Measurements from ENCODE around the gene SCNN1A.
A peak's percentile ranks its signal among the peaks of the same experiment; 100 is the strongest.
"Not testable (repeated sequence)": the region's sequence is repeated elsewhere in the genome, so short reads cannot be mapped to it uniquely, and the experiment has no call there.

The SCNN1A gene

DNA sequence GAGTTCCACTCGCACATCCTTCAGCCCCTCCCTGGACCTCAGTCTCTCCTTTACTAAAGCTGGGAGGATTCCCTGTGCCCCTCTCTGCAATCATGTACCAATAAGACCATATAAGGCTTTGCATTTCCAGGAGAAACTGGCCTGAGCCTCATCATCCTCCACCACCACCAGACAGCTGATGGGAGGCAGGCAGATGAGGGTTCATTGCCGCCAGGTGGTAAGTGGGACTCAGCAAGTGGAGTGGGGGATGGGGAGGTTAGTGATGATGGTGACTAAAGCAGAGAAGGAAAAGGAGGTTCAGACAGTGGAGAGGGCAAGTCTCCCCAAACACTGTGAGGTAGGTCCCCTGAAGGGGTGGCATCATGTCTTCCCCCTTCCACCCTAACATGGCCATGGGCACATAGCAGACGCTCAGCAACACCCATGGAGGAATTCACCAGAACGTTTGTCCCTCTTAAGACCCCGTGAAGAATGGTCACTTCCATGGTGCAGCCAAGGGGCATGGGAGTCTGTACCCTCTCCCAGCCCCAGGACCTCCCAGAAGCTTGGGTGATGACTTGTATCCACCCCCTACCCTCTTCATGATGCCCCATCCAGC lies 29.0 kb downstream of the SCNN1A start:
- no peak for DNase-seq

DNA sequence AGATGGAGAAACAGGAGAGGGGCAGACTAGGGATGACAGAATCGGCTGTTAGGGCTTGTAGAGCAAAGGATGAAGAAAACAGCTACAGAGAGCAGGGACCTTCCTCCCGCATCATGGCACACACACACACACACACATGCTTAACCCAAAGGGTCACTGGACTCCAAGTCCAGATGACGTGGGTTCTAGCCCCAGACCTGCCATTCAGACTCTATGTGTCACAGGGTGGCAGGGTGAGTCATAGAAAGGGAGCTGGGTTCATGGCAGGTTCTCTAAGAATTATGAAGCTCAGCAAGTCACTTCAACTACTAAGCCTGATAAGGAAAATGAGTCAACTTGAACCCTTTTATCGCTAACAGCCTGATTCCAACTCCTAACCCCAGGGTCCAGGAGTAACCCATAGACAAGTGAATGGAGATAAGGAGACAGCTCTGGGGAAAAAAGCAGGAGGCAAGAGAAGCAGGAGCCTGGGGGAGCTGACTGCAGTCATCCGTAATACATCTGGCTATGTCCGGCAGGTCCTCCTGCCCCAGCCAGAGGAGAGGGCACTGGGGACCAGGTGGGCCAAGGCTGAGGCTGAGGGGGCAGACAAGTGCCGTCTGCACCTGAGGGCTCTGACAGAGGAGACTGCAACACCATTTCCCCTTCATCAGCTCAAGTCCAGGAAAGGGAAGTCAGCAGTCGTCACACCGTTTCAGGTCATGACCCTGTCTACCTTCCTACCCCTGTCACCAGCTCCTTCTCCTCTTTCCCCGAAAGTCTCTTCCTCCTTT lies 29.9 kb downstream of the SCNN1A start:
- no peak for DNase-seq

DNA sequence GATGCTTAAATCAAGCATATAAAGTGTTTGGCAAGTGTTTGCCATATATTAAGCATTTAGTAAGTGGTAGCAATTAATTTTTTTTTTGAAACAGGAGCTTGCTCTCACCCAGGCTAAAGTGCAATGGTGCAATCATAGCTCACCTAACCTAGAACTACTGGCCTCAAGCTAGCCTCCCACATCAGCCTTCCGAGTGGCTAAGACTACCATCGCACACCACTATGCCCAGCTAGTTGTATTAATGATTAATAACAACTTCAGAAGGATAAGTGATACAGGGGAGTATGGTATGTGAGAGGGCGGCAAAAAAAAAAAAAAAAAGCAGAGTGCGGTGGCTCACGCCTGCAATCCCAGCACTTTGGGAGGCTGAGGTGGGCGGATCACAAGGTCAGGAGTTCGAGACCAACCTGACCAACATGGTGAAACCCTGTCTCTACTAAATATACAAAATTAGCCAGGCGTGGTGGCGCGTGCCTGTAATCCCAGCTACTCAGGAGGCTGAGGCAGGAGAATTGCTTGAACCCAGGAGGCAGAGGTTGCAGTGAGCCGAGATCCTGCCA lies 31.2 kb downstream of the SCNN1A start:
- DNase-seq: not testable (repeated sequence)

DNA sequence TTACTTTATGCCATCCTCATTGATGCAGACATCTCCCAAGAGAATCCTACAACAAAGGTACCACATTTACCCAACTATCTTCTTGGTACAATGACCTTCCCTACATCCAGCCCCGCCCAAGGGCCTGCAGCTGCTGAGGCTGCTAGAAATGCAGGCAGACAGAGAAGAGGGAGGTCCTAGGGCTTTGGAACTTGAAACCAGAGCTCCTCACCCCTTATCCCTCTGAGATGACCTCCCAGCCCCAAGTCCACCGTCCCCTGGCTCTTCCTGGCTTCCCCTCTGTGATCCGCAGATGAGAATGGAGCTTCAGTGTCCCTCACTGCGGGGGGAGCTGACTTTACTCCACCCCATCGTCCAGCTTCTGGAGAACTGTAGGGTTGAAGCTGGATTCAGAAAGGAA lies 31.8 kb downstream of the SCNN1A start:
- no peak for DNase-seq

DNA sequence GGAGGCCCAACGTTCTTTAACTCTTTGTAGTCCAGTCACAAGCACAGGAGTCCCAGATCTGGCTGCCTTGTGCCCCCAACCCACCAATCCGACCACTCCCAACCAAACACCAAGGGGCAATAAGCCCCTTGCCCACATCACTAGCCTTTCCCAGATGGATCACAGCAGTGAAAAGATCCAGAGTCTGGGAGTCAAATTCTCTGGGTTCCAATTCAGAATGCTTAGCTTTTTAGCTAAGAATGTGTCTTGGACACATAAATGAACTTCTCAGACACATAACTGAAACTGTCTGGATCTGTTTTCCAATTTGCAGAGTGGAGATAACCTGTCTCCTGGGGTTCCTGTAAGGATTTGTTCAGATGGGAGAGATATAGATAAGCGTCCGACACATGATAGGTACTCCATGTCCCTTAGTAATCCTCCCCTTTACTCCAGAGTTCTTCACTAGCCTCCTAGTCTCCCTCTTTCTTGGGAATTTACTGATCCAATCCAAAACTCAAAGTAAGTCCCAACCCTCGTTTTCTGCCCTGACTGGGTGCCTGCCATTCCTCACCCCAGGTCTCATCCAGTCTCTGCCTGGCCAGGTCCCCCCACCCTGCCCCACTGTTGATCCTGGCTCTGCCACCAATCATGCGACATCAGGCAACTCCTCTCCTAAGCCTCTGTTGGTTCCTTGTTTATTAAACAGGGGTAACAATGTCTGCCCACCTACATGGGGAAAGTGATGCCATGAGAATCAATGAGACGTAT lies 33.0 kb downstream of the SCNN1A start:
- no peak for DNase-seq

DNA sequence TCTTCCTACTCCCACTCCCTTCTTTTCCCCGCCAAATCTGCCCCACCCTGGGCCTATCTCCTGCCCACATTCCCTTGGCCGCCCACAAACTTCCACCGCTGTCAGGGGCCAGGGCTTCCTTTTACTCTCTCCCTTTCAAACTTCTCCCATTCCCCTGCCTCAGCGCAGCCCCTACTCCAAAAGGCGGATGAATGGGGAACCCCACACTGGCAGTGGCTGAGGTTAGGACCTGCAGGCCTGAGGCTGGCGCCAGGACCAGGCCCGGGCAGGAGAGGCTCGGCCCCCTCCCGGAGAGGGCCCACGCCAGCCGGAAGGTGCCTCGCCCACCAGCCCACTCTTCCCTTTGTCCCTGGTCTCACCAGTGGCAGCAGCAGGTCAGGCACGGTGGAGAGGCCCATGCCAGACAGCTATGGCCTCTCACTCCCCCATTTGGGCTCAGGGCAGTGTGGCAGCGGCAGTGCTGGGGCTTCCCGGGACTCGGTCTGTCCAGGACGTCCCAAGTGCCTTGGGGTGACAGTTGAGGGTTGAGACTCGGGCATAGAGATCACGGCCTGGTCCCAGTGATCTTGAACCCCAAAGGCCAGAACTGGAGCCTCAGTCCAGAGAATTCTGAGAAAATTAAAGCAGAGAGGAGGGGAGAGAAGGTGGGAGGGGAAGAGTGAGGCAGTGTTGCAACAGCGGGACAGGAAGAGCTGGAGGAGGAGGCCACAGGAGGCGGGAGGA lies 33.8 kb downstream of the SCNN1A start, which contains the start of gene TNFRSF1A:
Gene TNFRSF1A, minus strand, starts transcription at position 660 of the 723 bp plus-strand sequence. Its CDS starts 262 bp downstream, at position 398.
- DNase-seq: no peak

DNA sequence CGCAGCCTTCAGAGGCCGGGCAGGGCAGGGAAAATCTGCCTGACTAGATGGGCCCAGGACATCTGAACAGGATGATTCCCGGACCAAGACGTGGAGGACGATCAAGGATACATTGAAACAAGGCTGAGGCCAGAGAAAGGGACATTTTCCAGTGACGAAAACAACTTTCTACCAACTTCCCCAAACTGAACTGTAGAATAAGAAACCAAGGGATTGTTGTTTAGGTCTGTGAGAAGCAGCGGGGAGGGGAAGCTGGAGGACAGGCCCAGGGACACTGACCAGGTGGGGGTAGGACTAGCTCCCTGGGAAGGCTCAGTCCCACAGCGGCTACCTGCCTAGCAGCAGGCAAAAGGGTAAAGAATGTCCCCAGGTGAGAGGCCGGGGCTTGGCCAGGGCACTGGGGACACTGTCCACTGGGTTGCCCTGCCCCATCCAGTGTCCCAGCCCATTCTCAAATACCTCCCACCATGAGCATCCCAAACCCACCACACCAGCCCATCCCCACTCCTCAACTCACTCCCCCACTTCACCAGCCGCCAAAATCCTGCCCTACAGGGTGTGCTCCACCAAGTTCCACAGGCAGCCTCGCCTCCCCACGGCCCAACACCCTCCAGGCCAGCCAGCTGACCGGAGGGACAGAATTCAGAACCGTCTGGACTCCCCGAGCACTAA lies 34.5 kb downstream of the SCNN1A start:
- DNase-seq: no peak

DNA sequence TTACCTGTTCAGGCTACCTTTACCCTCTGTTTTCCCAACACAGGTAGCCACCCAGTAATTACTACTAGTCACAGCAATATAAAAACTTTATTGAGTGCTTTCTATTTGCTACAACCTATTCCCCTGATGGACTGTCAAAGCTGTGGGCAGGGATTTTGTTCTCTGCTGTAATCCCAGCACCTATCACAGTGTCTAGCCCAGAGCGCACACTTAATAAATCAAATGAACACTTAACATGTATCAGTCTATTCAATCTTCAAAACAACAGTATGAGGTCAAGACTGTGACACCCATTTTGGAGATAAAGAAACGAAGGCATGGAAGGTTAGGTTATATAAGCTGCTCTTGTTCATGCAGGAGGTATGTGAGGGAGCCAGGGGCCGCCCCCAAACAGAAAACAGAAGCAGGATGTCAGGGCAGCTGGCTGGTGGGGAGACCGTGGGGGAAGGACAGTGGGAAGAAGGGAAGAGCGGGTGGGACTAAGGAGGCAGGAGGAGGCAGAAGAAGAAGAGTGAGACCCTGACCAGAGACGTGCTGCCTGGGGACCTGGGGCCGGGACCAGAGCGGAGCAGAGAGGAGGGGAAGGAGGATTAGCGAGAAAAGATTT lies 35.2 kb downstream of the SCNN1A start:
- no peak for DNase-seq

DNA sequence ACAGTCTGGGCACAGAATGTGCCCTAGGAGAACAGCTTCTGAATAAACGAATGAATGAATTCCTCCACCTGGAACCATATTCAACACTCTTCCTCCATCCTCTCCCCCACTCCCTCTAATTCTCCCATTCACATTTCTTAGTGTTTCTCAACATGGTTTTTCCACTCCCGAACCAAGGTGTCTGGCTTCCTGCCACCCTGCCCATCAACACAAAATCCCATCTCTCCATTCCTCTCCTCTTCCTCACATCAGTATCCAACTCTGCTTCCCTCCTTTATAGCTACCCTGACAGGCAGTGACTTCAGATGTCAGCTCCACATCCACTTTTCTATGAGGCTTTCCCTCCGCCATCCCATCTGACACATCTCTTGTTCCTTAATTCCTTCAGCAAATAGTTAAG lies 36.4 kb downstream of the SCNN1A start:
- no peak for DNase-seq

DNA sequence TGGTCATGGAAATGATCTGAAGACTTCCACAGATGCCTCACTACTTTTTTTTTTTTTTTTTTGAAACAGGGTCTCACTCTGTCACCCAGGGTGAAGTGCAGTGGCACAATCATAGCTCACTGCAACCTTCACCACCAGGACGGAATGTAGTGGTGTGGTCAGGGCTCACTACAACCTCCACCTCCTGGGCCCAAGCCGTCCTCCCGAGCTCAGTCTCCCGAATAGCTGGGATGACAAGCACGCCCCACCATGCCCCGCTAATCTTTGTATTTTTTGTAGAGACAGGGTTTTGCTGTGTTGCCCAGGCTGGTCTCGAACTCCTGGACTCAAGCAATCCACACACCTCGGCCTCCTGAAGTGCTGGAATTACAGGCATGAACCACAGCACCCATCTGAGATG lies 36.8 kb downstream of the SCNN1A start:
- DNase-seq: not testable (repeated sequence)

DNA sequence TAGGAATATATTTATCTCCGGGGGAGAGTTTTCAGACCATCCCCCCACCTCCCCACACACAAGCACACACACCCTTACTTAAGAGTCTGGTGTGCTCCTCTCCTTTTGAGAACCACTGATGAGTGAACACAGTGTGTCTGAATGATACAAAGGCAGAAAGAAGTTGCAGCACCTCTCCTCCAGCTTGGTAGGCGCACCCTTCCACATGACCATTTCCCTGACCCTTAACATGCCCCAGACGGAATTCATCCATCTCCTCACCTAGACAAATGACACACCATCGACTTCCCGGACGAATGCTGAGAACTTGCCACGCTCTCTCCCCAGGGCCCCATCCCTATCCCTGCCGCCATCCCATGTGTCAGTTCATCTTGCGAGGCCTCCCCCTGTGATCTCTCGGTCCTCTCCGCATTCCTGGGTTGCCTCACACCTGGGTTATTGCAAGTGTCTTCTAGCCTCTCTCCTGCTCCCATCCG lies 37.4 kb downstream of the SCNN1A start:
- no peak for DNase-seq

DNA sequence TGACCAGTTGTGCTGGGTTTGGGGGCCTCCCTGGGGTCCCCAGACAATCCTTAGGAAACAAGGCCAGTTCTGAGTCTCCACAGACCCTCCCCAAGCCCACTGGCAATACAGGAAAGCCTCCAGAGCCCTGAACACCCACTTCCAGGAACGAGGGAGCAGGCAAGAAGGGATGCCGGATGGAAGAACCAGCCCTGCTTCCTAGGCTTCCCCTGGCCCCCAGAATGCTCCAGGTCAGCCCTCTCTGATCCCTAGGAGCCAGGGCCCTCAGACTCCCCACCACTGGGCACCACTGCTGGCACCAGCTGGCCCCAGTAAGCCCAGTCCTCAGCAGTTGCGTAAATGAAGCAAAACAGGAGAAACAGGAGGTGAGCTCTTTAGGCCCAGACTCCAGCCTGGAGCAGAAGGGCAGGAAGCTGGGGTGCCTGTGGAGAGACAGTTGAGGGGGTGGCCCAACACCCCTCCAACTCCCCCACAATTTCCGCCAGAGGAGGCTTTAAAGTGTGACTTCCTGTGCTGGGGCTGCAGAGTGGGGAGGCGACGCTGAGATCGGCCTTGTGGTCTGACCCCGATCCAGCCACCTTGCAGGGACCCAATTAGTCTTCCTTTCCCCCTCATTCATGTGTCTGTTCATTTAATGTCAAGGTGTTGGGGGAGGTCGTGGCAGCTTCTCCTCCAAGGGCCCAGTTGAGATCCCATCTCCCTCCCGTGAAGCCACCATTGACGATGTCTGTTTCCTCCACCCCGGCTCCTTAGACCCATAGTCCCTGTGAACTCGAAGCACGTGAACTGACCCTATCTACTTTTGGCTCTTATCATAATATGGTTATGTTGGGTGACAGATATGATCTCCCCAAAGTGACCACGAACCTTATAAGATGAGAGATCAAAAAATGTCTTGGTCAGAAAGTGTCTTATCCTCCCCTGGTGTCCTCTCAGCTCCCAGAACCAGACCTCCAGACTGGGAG lies 38.2 kb downstream of the SCNN1A start:
- DNase-seq: no peak

DNA sequence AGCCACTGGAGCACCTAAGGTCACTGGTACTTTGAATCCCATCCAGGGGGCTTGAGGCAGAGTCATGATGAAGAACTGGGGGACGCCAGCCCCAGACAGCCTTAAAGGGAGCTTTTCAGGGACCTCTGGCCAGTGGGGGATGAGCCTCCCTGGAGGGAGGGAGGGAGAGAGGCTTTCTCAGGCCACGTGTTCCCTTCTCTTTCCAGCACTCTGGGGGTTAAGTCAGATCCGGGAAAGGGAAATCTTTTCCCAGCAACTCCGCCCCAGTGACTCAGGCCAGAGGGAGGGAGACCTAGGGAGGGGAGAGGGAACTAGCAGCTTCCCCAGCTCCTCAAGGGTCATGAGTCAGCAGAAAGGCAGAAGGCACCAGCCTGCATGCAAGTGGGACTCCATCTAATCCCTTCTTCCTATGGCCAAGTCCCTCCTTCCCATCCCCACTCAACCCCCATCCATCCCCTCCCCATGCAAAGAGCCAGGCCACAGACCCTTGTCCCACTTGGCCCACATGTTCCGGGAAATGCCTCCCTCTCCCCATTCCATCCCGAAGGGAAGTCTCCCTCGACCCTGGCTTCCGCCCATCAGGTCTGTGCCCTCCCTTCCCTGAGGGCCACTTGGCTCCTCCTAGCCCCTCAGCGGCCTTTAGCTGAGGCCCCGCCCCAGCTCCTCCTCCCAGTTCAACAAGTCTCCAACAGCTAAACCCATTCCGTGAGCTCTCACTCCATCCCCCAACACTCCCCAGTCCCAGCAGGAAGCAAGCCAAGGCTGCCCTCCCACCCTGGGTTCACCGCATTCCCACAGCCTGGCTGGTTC lies 39.1 kb downstream of the SCNN1A start:
- DNase-seq: peak; percentile 34

DNA sequence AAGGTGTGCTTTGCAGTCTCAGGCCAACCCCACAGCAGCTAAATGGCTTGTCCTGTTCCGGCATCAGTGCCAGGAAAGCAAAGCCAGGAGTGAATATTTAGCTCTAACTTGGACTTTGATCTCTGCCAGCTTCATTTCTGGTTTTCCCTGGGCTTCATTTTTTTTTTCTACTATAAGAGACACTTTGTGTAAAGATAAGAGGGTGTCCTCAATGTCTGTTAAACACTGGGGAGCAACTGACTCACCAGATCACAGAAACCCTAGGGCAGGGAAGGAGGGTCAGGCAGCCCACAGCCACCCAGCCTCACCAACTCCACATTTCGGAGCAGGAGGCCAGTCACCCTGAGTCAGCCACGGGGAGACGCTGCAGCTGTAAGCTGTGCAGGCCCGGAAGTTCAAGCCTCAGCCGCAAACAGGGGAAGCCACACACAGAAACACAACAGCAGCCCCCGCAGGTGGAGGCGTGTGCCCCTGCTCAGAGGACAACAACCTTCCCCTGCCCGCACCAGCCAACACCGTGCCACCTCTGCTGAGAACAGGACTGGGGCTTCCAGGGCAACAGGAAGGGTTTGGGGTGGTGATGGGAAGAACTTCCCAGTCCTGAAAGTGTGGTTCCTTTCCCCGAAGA lies 39.8 kb downstream of the SCNN1A start:
- DNase-seq: no peak

DNA sequence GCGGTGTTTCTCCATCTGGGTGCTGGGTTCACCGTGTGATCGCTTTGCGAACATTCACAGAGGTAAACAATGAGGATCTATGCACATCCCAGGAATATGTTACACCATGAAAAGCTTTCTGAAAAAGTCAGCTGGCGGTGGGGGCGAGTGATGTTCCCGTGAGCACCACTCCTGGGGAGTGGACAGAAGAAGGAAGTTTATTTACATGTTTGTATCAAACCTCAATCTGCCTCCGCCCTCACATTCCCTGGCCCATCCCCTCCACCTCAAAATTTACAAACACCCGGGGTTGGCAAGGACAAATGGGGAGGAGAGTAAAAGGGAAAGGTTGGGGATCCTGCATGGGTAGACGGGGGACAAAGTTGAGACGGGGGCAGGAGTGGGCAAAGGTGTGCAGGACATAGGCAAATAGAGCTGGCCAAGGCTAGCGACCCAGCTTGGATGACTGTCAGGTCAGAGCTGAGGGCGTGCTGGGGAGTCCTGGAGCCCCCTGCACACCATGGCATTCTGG lies 40.4 kb downstream of the SCNN1A start:
- no peak for DNase-seq

DNA sequence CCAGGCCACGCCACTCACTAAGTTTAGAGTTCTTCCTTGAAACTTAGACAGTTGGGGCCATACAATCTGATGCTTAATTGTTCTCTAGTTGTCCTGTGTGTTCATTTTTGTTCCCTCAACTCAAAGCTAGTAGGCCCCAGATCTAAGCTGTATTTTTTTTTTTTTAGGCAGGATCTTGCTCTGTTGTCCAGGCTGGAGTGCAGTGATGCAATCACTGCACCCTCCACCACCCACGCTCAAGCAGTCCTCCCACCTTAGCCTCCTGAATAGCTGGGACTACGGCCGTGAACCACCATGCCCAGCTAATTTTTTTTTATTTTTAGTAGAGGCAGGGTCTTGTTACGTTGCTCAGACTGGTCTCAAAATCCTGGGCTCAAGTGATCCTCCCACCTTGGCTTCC lies 41.0 kb downstream of the SCNN1A start:
- no peak for DNase-seq

DNA sequence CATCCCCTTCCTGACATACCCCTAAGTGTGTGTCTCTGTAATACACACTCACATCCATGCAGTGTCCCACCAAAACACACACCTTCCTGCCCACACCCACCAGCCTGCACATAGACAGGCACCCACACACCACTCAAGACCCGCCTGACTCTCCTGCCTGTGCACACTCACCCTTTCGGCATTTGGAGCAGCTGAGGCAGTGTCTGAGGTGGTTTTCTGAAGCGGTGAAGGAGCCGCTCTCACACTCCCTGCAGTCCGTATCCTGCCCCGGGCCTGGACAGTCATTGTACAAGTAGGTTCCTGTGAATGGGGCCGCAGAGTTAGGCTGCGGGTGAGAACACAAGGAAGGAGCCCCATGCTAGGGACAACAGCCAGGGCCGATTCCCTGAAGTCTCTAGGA lies 41.8 kb downstream of the SCNN1A start:
- no peak for DNase-seq

DNA sequence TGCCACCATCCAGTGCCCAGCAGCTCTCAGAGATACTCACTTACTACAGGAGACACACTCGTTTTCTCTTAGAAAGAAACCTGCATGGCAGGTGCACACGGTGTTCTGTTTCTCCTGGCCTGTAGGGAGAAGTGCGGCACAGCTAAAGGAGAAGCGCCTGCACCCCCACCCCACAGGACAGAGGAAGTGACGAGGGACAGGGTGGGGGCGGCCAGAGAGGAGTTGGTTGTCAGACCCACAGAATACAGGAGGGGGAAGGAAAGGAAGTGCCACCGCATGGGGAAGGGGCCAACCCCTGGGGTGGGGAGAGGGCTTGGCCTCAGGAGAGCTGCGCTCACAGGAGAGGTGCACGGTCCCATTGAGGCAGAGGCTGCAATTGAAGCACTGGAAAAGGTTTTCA lies 42.3 kb downstream of the SCNN1A start:
- no peak for DNase-seq

DNA sequence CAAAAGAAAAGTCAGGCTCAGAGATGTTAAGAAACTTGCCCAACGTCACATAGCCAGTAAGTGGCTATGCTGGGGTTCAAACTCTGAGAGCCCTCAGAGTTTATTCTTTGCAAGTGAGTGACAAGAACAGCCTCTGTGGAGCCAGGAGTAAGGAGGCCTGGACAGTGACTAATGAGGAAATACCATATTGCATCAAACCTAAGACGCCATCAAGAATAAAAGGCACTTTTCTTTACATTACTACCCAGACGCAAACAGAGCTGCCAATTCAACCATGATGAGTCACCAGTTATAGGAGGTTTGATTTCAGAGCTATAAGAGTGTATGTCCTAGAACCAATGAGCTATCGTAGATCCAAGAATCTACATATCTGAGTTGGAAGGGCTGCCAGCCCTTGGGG lies 42.9 kb downstream of the SCNN1A start:
- no peak for DNase-seq
